Posterior cingulate gyrus (tissue), 11 donors: ENCODE results near the gene KTI12.

ENCODE experiments used
- DNase-seq, 10 donors: peaks; one replicate each; pipeline versions ENCODE4 v3.0.0 to v3.0.0-alpha.2; 2020 to 2021; ENCODE audit warnings: mixed read lengths in 3 of 10
- intact Hi-C: fragments of 100-400 bp; cut with DNase I; formaldehyde crosslinking; loops from one replicate; pipeline ENCODE4 v1.15.1; 2023

Gene KTI12

DNA sequence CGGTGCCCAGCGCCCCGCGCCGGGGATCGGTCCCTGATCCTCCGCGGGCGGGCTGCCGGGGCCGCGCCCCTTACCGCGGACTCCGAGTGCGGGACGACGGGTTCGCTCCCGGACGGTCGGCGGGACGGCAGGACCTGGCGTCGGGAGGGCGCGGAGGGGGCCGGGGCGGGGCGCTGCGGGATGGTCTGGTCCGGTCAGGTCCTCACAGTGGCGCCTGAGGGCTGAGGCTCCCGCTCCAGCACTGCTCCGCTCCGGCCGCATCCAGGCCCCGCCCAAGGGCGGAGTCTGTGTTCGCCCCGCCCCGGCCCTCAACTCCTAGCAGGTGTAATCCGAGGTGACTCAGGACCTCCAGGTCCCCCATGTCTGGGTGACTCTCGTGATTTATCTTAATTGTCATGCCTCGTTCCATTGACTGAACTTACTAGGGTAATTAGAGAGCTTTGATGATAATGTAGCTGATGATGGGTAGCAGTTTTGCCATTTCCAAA is 43.1 kb downstream of the KTI12 start, which contains the start of gene RAB3B:
RAB3B (minus strand) TSS at position 223 of the 488 bp plus-strand sequence. CDS start 13,583 bp downstream, outside the sequence.
- intact Hi-C loops: no loop called here
- DNase-seq: peak in 9 of 10 donors; percentile 24 to 94 (median 47)

GRCh38 chr1:51989582-51990477 is 43.8 kb downstream of the KTI12 start:
- intact Hi-C loops: no loop called here
- DNase-seq: no peak

DNA sequence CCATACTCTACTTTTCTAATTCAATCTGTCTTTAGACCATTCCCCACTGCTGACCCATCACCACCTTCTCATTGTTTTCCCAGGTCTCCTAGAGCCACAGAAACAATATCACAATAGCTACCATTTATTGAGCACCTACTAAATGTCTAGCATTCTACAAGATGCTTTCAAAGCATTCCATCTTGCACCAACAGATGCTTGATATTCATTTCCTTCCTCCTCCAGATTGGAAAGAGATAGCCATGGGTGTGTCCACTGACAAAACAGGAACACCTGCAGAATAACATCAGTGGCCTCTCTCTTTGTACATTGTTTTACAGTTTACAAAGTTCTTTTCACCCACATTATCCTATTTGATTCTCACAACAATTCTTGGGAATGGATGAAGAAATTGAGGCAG is 45.4 kb downstream of the KTI12 start:
- DNase-seq: no peak
- intact Hi-C loops: no loop called here

GRCh38 chr1:51986718-51987117 is 46.9 kb downstream of the KTI12 start:
- no peak for DNase-seq
- intact Hi-C loops: no loop called here

DNA sequence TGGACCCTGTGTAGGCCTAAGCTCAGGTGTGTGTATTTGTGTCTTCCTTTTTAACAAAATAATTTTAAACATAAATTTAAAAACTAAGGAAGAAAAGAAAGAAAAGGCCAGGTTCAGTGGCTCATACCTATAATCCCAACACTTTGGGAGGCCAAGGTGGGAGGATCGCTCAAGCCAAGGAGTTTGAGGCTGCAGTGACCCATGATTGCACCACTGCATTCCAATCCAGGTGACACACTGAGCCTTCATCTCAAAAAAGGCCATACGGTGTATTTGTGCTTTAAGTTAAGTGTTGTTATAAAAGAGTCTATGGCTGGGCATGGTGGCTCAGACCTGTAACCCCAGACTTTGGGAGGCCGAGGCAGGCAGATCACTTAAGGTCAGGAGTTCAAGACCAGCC is 51.4 kb downstream of the KTI12 start:
- intact Hi-C loops: no loop called here
- no peak for DNase-seq
